ENCODE data around the gene PTGDR2.

PTGDR2 gene

GRCh38 chr11:60867871-60868681 is 12.3 kb upstream of the PTGDR2 start:
- Mint-ChIP-seq H3K27ac (no peak overlapping the region), H3K36me3 (no peaks in the 10 kb centered on the region), H3K9me3 (no peaks in the 10 kb centered on the region), H3K27me3 (no peaks in the 10 kb centered on the region), H3K4me1 (peaks cover 3% of the 10 kb centered on the region), H3K4me3 (no peak overlapping the region)

DNA sequence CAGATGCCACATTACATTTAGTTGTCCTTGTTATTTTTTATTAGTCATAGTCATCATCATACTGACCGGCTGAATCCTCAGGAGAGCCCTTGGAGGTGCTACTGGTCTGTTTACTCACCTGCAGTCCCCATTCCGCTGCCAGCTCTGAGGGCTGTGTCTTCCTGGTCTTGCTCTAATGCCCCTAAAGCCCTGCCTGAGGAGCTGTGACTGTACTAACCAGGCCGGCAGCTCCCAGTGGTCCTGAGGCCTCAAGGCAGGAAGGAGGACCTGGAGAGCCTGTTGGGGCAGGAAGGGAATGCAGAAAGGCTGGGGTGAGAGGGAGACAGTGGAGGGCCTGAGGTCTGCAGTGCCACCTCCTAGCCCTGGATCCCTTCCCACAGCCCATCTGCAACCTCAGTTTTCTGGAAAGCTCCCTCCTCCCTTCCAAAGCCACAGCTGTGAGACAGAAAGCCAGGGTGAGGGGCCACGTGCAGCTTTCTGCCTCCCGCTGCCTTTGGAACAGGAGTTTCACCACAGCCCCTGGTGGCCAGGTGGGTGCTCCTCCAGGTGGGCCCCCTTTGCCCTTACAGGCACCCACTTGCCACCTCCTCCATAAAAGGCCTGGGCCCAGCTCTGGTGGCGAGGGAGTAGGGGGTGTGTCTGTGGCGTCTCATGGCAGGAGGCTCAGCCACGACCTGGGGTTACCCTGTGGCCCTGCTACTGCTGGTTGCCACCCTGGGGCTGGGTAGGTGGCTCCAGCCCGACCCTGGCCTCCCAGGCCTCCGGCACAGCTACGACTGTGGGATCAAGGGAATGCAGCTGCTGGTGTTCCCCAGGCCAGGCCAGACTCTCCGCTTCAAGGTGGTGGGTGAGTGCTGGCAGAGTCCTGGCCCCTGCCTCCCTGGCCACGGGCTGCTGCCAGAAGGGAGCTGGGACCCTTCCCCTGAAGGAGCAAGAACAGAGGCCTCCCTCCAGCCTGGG is 11.4 kb upstream of the PTGDR2 start, which contains the start of gene ZP1:
TSS of gene ZP1 (plus strand) at position 632 of the 960 bp plus-strand sequence. CDS start at position 652, 20 bp downstream.
- Mint-ChIP-seq H3K27me3 (no peaks in the 10 kb centered on the region), H3K4me3 (no peak within 1 kb of the TSS), H3K36me3 (no peaks in the 10 kb centered on the region), H3K4me1 (no peaks in the 10 kb centered on the region), H3K27ac (no peak within 1 kb of the TSS), H3K9me3 (no peaks in the 10 kb centered on the region)

DNA sequence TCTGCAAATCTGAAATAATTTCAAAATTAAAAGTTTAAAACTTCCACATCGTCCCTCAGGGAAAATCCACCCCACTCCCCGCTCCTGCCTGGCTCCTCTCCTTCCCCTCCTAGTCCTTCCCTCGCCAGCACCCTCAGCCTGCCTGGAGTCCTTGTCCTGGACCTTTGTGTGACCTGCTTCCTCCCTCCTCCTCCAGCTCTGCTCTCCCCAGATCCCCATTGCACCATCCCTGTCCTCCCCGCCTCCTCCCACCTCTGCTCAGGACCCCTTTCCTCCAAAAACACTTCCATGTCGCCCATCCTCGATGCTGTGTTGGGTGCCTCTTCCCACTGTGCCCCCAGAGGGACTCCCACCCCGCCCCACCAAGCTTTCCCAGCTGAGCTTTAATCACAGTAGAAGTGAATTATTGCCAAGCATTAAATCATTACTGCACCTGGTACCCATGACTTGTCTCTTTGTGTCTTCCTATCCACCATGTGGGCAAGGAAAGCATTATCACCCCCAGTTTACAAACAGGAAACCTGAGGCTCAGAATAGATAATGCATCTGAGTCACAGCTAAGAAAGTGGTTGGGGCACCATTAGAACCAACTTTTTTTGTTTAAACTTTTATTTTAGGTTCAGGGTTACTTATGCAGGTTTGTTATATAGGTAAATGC is 9.2 kb upstream of the PTGDR2 start:
- no peak overlapping the region for H3K27ac Mint-ChIP-seq
- no peaks in the 10 kb centered on the region for H3K27me3 Mint-ChIP-seq
- no peaks in the 10 kb centered on the region for H3K36me3 Mint-ChIP-seq
- no peaks in the 10 kb centered on the region for H3K4me1 Mint-ChIP-seq
- H3K9me3 Mint-ChIP-seq, result no peaks in the 10 kb centered on the region
- no peak overlapping the region for H3K4me3 Mint-ChIP-seq

DNA sequence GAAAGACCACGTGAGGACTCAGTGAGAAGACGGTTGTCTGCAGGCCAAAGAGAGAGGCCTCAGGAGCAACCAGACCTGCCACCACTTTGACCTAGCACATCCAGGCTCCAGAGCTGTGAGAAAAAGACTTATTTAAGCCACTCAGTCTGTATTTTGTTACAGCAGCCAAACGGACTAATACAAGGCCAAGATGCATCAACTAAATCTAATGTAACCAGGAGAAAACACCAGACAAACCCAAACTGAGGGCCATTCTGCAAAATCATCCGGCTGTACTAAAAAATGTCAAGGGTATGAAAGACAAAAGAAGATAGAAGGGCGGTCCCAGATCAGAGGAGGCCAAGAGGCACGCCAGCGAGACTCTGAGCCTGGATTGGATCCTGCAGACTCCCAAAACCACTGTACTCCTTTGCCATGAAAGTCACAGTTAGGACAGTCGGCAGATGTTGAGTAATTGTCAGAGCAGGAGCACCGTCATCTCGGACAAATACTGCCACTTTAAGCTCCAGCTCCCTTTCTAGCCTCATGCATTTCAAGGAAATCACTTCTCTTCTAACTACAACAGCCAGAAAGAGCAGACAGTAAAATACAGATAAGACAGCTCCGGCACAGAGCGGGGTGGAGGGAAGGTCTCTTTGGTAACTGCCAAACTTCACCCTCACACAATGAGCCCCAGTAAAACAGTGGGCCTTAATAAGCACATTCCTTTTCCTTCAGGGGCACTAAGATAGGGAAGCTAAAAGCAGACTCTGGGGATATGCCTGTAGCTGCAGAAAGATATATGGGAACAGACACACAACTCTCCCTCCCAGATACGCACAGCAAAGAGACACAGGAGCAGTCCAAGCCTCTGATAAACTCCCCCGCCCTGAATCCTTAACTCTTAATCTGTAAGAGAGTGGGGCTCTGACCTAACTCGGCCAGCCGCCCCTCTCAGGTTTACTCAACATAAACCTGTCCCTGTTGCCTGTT is 8.1 kb upstream of the PTGDR2 start:
- Mint-ChIP-seq H3K9me3 (no peaks in the 10 kb centered on the region), H3K4me3 (no peak overlapping the region), H3K27ac (peak overlapping the region; percentile 13), H3K36me3 (no peaks in the 10 kb centered on the region), H3K27me3 (no peaks in the 10 kb centered on the region), H3K4me1 (peaks cover 6% of the 10 kb centered on the region)

GRCh38 chr11:60862171-60862570 is 6.4 kb upstream of the PTGDR2 start:
- Mint-ChIP-seq H3K27me3 (no peaks in the 10 kb centered on the region), H3K9me3 (no peaks in the 10 kb centered on the region), H3K4me3 (no peak overlapping the region), H3K27ac (no peak overlapping the region), H3K4me1 (peaks cover 17% of the 10 kb centered on the region), H3K36me3 (no peaks in the 10 kb centered on the region)

- Mint-ChIP-seq H3K4me3 (no peak overlapping the region), H3K4me1 (peaks cover 17% of the 10 kb centered on the region), H3K27ac (no peak overlapping the region), H3K27me3 (no peaks in the 10 kb centered on the region), H3K36me3 (no peaks in the 10 kb centered on the region), H3K9me3 (no peaks in the 10 kb centered on the region)
Measured at GRCh38 chr11:60860943-60861342, 5.2 kb upstream of the PTGDR2 start.

GRCh38 chr11:60859616-60860250 is 4.0 kb upstream of the PTGDR2 start:
- Mint-ChIP-seq H3K27ac (no peak overlapping the region), H3K4me1 (peaks cover 17% of the 10 kb centered on the region), H3K9me3 (no peaks in the 10 kb centered on the region), H3K4me3 (no peak overlapping the region), H3K36me3 (no peaks in the 10 kb centered on the region), H3K27me3 (no peaks in the 10 kb centered on the region)

- Mint-ChIP-seq H3K9me3 (no peaks in the 10 kb centered on the region), H3K4me1 (peaks cover 17% of the 10 kb centered on the region), H3K36me3 (no peaks in the 10 kb centered on the region), H3K4me3 (no peak overlapping the region), H3K27me3 (no peaks in the 10 kb centered on the region), H3K27ac (no peak overlapping the region)
Measured at GRCh38 chr11:60858731-60859464, 3.1 kb upstream of the PTGDR2 start.

- no peak overlapping the region for H3K4me3 Mint-ChIP-seq
- no peaks in the 10 kb centered on the region for H3K9me3 Mint-ChIP-seq
- peaks cover 17% of the 10 kb centered on the region for H3K4me1 Mint-ChIP-seq
- H3K36me3 Mint-ChIP-seq, result no peaks in the 10 kb centered on the region
- no peaks in the 10 kb centered on the region for H3K27me3 Mint-ChIP-seq
- peak overlapping the region; percentile 15 for H3K27ac Mint-ChIP-seq
Measured at GRCh38 chr11:60858236-60858635, 2.5 kb upstream of the PTGDR2 start.

DNA sequence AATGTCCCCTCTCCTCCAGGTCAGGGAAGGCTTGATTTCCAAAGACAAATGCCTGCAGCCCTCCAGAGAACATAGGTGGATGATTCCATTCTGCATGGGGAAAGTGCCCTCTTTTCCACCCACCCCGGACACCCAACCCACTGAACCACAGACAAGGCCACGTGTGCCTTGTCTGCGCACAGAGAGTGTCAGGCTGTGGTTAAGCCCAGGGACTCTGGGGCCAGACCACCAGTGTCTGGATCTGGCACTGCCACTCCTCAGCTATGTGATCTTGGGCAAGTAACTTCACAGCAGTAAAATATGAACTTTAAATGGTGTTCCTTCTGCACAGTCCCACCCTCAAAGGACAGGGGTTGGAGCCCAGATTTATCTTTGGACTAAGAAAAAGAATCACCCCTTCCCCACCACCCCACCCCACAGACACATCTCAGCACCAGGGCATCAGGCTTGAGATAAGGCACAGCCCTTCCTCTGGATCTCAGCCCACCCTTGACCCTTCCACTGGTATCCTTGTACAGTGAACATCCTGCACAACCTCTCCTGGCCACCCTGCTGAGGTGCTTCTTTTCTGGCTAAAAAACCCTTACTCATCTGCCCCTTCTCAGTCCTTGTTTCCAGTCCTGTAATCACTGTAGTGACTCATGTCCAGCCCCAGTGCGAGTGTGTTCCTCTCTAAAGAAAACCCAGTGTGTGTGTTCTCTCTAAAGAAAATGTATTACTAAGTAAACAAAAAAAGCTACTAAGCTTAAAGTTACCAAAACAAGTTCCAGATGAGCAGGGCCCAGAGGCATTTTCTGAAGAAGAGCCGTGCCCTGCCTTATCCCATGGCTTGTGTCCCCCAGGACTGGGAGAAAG is 1.9 kb upstream of the PTGDR2 start:
- no peaks in the 10 kb centered on the region for H3K27me3 Mint-ChIP-seq
- H3K36me3 Mint-ChIP-seq, result no peaks in the 10 kb centered on the region
- no peaks in the 10 kb centered on the region for H3K9me3 Mint-ChIP-seq
- peaks cover 17% of the 10 kb centered on the region for H3K4me1 Mint-ChIP-seq
- no peak overlapping the region for H3K27ac Mint-ChIP-seq
- H3K4me3 Mint-ChIP-seq, result no peak overlapping the region

- Mint-ChIP-seq H3K9me3 (no peaks in the 10 kb centered on the region), H3K4me3 (no peak overlapping the region), H3K27ac (no peak overlapping the region), H3K36me3 (peaks cover 8% of the 10 kb centered on the region), H3K4me1 (peaks cover 17% of the 10 kb centered on the region), H3K27me3 (no peaks in the 10 kb centered on the region)
Measured at GRCh38 chr11:60854847-60855725, 664 bp downstream of the PTGDR2 start.

GRCh38 chr11:60854140-60854846 is 1.5 kb downstream of the PTGDR2 start:
- Mint-ChIP-seq H3K27me3 (no peaks in the 10 kb centered on the region), H3K27ac (no peak overlapping the region), H3K36me3 (peaks cover 11% of the 10 kb centered on the region), H3K4me3 (no peak overlapping the region), H3K9me3 (no peaks in the 10 kb centered on the region), H3K4me1 (peaks cover 16% of the 10 kb centered on the region)
